ENCODE data around the gene CGNL1. TPM values are rescaled to one million over a fixed set of nuclear protein-coding genes. Genes with fewer than 3 reads are reported as not detected.

The CGNL1 gene
- total RNA-seq, 8 experiments from 2014 or later: 0.54 to 24.7 (median 0.82) TPM

GRCh38 chr15:57458356-57458781 lies 82.1 kb downstream of the CGNL1 start:
- 58 to 96% (median 79%) methylated on average over 1 to 7 of the region's 7 CpGs for WGBS, 10 experiments
- ATAC-seq (replicated peaks in 6 of 8): no peak
- H3K27ac ChIP-seq: no peak overlapping the region
- no peaks in the 10 kb centered on the region for H3K4me1 ChIP-seq (replicated peaks in 1 of 2)
- no peak overlapping the region for H3K4me3 ChIP-seq
- in situ Hi-C loops (cut with MboI; ENCODE audit: low pct_unique_long_range_greater_than_20kb in 2 of 9, low sequenced_read_pairs in 9 of 9, unreplicated experiment in 9 of 9): no loop called here

- in situ Hi-C loops (cut with MboI; ENCODE audit: low pct_unique_long_range_greater_than_20kb in 2 of 9, low sequenced_read_pairs in 9 of 9, unreplicated experiment in 9 of 9): no loop called here
- ATAC-seq (replicated peaks in 6 of 8): no peak
- no peak overlapping the region for H3K4me3 ChIP-seq
- 67 to 100% (median 89%) methylated on average over 1 to 3 of the region's 3 CpGs for WGBS, 10 experiments
- no peak overlapping the region for H3K27ac ChIP-seq
- no peaks in the 10 kb centered on the region for H3K4me1 ChIP-seq (replicated peaks in 1 of 2)
Measured at GRCh38 chr15:57460208-57460816, 84.0 kb downstream of the CGNL1 start.

GRCh38 chr15:57461541-57461940 lies 85.2 kb downstream of the CGNL1 start:
- 60 to 100% (median 88%) methylated on average over 1 to 5 of the region's 5 CpGs; no CpG with 5 or more reads in 3 of the 10 experiments for WGBS, 10 experiments
- no peak for ATAC-seq (replicated peaks in 6 of 8)
- Histone ChIP-seq H3K4me3 (no peak overlapping the region), H3K27ac (no peak overlapping the region), H3K4me1 (replicated peaks in 1 of 2) (no peaks in the 10 kb centered on the region)
- in situ Hi-C loops (cut with MboI; ENCODE audit: low pct_unique_long_range_greater_than_20kb in 2 of 9, low sequenced_read_pairs in 9 of 9, unreplicated experiment in 9 of 9): no loop called here

- in situ Hi-C loops (cut with MboI; ENCODE audit: low pct_unique_long_range_greater_than_20kb in 2 of 9, low sequenced_read_pairs in 9 of 9, unreplicated experiment in 9 of 9): no loop called here
- H3K4me1 ChIP-seq (replicated peaks in 1 of 2): no peaks in the 10 kb centered on the region
- WGBS, 10 experiments: 19 to 94% (median 67%) methylated on average over 1 to 2 of the region's 2 CpGs; no CpG with 5 or more reads in 2 of the 10 experiments
- H3K4me3 ChIP-seq: no peak overlapping the region
- ATAC-seq (replicated peaks in 6 of 8): peak in 1 of 8 experiments; percentile 41
- no peak overlapping the region for H3K27ac ChIP-seq
Measured at GRCh38 chr15:57462381-57462780, 86.1 kb downstream of the CGNL1 start.

- 89 to 100% (median 92%) methylated on average over 2 to 7 of the region's 7 CpGs; no CpG with 5 or more reads in 2 of the 10 experiments for WGBS, 10 experiments
- in situ Hi-C loops (cut with MboI; ENCODE audit: low pct_unique_long_range_greater_than_20kb in 2 of 9, low sequenced_read_pairs in 9 of 9, unreplicated experiment in 9 of 9): no loop called here
- Histone ChIP-seq H3K4me3 (no peak overlapping the region), H3K27ac (no peak overlapping the region), H3K4me1 (replicated peaks in 1 of 2) (no peaks in the 10 kb centered on the region)
- no peak for ATAC-seq (replicated peaks in 6 of 8)
Measured at GRCh38 chr15:57463360-57463759, 87.1 kb downstream of the CGNL1 start.

- no peak overlapping the region for H3K4me3 ChIP-seq
- in situ Hi-C loops (cut with MboI; ENCODE audit: low pct_unique_long_range_greater_than_20kb in 2 of 9, low sequenced_read_pairs in 9 of 9, unreplicated experiment in 9 of 9): no loop called here
- no peak for ATAC-seq (replicated peaks in 6 of 8)
- no peak overlapping the region for H3K27ac ChIP-seq
- no peaks in the 10 kb centered on the region for H3K4me1 ChIP-seq (replicated peaks in 1 of 2)
- WGBS, 10 experiments: 94 to 100% (median 99%) methylated on average over 1 to 3 of the region's 3 CpGs; no CpG with 5 or more reads in 6 of the 10 experiments
Measured at GRCh38 chr15:57464480-57464879, 88.2 kb downstream of the CGNL1 start.

GRCh38 chr15:57468486-57468885 lies 92.2 kb downstream of the CGNL1 start:
- in situ Hi-C loops (cut with MboI; ENCODE audit: low pct_unique_long_range_greater_than_20kb in 2 of 9, low sequenced_read_pairs in 9 of 9, unreplicated experiment in 9 of 9): no loop called here
- Histone ChIP-seq H3K4me1 (replicated peaks in 1 of 2) (no peaks in the 10 kb centered on the region), H3K27ac (no peak overlapping the region), H3K4me3 (no peak overlapping the region)
- 67 to 100% (median 92%) methylated on average over 1 to 3 of the region's 4 CpGs; no CpG with 5 or more reads in 2 of the 10 experiments for WGBS, 10 experiments
- no peak for ATAC-seq (replicated peaks in 6 of 8)

GRCh38 chr15:57470543-57470942 lies 94.2 kb downstream of the CGNL1 start:
- no peak overlapping the region for H3K27ac ChIP-seq
- no peak for ATAC-seq (replicated peaks in 6 of 8)
- WGBS, 10 experiments: 80 to 100% (median 100%) methylated on average over 1 to 3 of the region's 3 CpGs; no CpG with 5 or more reads in 5 of the 10 experiments
- no peaks in the 10 kb centered on the region for H3K4me1 ChIP-seq (replicated peaks in 1 of 2)
- no peak overlapping the region for H3K4me3 ChIP-seq
- in situ Hi-C loops (cut with MboI; ENCODE audit: low pct_unique_long_range_greater_than_20kb in 2 of 9, low sequenced_read_pairs in 9 of 9, unreplicated experiment in 9 of 9): no loop called here

GRCh38 chr15:57472861-57473260 lies 96.6 kb downstream of the CGNL1 start:
- peaks cover 0 to 4% of the 10 kb centered on the region in 2 donors for H3K4me1 ChIP-seq (replicated peaks in 1 of 2)
- no peak overlapping the region for H3K4me3 ChIP-seq
- 80 to 100% (median 94%) methylated on average over 1 to 2 of the region's 2 CpGs; no CpG with 5 or more reads in 5 of the 10 experiments for WGBS, 10 experiments
- H3K27ac ChIP-seq: no peak overlapping the region
- in situ Hi-C loops (cut with MboI; ENCODE audit: low pct_unique_long_range_greater_than_20kb in 2 of 9, low sequenced_read_pairs in 9 of 9, unreplicated experiment in 9 of 9): no loop called here
- ATAC-seq (replicated peaks in 6 of 8): peak in 2 of 8 experiments; percentile 67 to 93

GRCh38 chr15:57476533-57476975 lies 100.2 kb downstream of the CGNL1 start:
- no peak for ATAC-seq (replicated peaks in 6 of 8)
- peaks cover 0 to 7% of the 10 kb centered on the region in 2 donors for H3K4me1 ChIP-seq (replicated peaks in 1 of 2)
- no peak overlapping the region for H3K4me3 ChIP-seq
- no peak overlapping the region for H3K27ac ChIP-seq
- in situ Hi-C loops (cut with MboI; ENCODE audit: low pct_unique_long_range_greater_than_20kb in 2 of 9, low sequenced_read_pairs in 9 of 9, unreplicated experiment in 9 of 9): no loop called here
- WGBS, 10 experiments: 13 to 100% (median 68%) methylated on average over 1 to 5 of the region's 5 CpGs

GRCh38 chr15:57477736-57478522 lies 101.6 kb downstream of the CGNL1 start:
- 48 to 100% (median 63%) methylated on average over 1 to 7 of the region's 9 CpGs; no CpG with 5 or more reads in 4 of the 10 experiments for WGBS, 10 experiments
- H3K4me3 ChIP-seq: no peak overlapping the region
- H3K27ac ChIP-seq: no peak overlapping the region
- peaks cover 0 to 7% of the 10 kb centered on the region in 2 donors for H3K4me1 ChIP-seq (replicated peaks in 1 of 2)
- no peak for ATAC-seq (replicated peaks in 6 of 8)
- in situ Hi-C loops (cut with MboI; ENCODE audit: low pct_unique_long_range_greater_than_20kb in 2 of 9, low sequenced_read_pairs in 9 of 9, unreplicated experiment in 9 of 9): no loop called here

- WGBS, 10 experiments: 27 to 100% (median 100%) methylated on average over 1 of the region's 1 CpG; no CpG with 5 or more reads in 3 of the 10 experiments
- Histone ChIP-seq H3K4me1 (replicated peaks in 1 of 2) (peaks cover 0 to 7% of the 10 kb centered on the region in 2 donors), H3K27ac (no peak overlapping the region), H3K4me3 (no peak overlapping the region)
- no peak for ATAC-seq (replicated peaks in 6 of 8)
- in situ Hi-C loops (cut with MboI; ENCODE audit: low pct_unique_long_range_greater_than_20kb in 2 of 9, low sequenced_read_pairs in 9 of 9, unreplicated experiment in 9 of 9): no loop called here
Measured at GRCh38 chr15:57479005-57479404, 102.7 kb downstream of the CGNL1 start.

- H3K27ac ChIP-seq: no peak overlapping the region
- in situ Hi-C loops (cut with MboI; ENCODE audit: low pct_unique_long_range_greater_than_20kb in 2 of 9, low sequenced_read_pairs in 9 of 9, unreplicated experiment in 9 of 9): no loop called here
- 17 to 100% (median 67%) methylated on average over 1 to 3 of the region's 3 CpGs; no CpG with 5 or more reads in 1 of the 10 experiments for WGBS, 10 experiments
- ATAC-seq (replicated peaks in 6 of 8): no peak
- no peak overlapping the region for H3K4me3 ChIP-seq
- peaks cover 0 to 7% of the 10 kb centered on the region in 2 donors for H3K4me1 ChIP-seq (replicated peaks in 1 of 2)
Measured at GRCh38 chr15:57481038-57481705, 104.9 kb downstream of the CGNL1 start.
